MCF 10A (cell line): ENCODE measurements around the gene ARHGEF10L. TPM values are rescaled to one million over a fixed set of nuclear protein-coding genes. Genes with fewer than 3 reads are reported as not detected.

Experiments used
- BruUV-seq: library from RNA; stranded (reverse); fragments of 400-500 nt; replicated peaks from 2 replicates; lab custom pipeline; 2021; lab: Mats Ljungman, UMichigan
- CTCF ChIA-PET: fragments of 300-600 bp; sonication (Branson Sonifier 250); formaldehyde crosslinking; extraction: SDS; loops from one replicate; lab custom pipeline; 2021; ENCODE audit warnings: antibody characterized with exemption, inconsistent platforms; lab: Yijun Ruan, JAX
- POLR2A ChIA-PET: fragments of 300-600, 350-650 bp; sonication (Branson Sonifier 250); formaldehyde crosslinking; extraction: SDS; loops from one replicate; lab custom pipeline; 2020; ENCODE audit warnings: antibody characterized with exemption, inconsistent platforms; lab: Yijun Ruan, JAX
- DNase-seq: peaks from one replicate; pipeline ENCODE4 v3.0.0-alpha.2; 2018; ENCODE audit not compliant: unreplicated experiment
- H3K27ac Mint-ChIP-seq: one replicate; pipeline ENCODE4 v1.8.0; 2022; ENCODE audit warnings: mild to moderate bottlenecking, low read depth, mixed read lengths; ENCODE audit not compliant: unreplicated experiment
- H3K27me3 Mint-ChIP-seq: one replicate; pipeline ENCODE4 v1.8.0; 2022; ENCODE audit warnings: mixed read lengths; ENCODE audit not compliant: insufficient read depth, unreplicated experiment
- H3K36me3 Mint-ChIP-seq: one replicate; pipeline ENCODE4 v1.8.0; 2022; ENCODE audit warnings: mild to moderate bottlenecking, moderate library complexity, mixed read lengths; ENCODE audit not compliant: insufficient read depth, unreplicated experiment
- H3K4me1 Mint-ChIP-seq: one replicate; pipeline ENCODE4 v1.8.0; 2022; ENCODE audit warnings: mixed read lengths; ENCODE audit not compliant: insufficient read depth, unreplicated experiment
- H3K4me3 Mint-ChIP-seq: one replicate; pipeline ENCODE4 v1.8.0; 2022; ENCODE audit warnings: mild to moderate bottlenecking, moderate library complexity, mixed read lengths; ENCODE audit not compliant: unreplicated experiment
- H3K9me3 Mint-ChIP-seq: one replicate; pipeline ENCODE4 v1.8.0; 2022; ENCODE audit warnings: mixed read lengths; ENCODE audit not compliant: unreplicated experiment
- CTCF ChIP-seq: fragments of 200-600 bp; IDR thresholded peaks from one replicate; pipeline ENCODE4 v1.8.0; 2022; ENCODE audit warnings: antibody characterized with exemption, mild to moderate bottlenecking; ENCODE audit not compliant: unreplicated experiment
- intact Hi-C: fragments of 100-400 bp; cut with micrococcal nuclease; formaldehyde crosslinking; loops from 2 replicates; pipeline ENCODE4 v1.14.1; 2022
- total RNA-seq: library from RNA; stranded (reverse); gene quantifications from 2 replicates; pipeline ENCODE4 v1.2.3, GENCODE V29; 2022

The ARHGEF10L gene
- total RNA-seq, 1 experiment from 2014 or later, result 5.0 TPM

- no peak for DNase-seq
- H3K4me1 Mint-ChIP-seq, result no peaks in the 10 kb centered on the region
- H3K9me3 Mint-ChIP-seq, result no peaks in the 10 kb centered on the region
- ChIA-PET CTCF (interaction anchor here (0.6 to 2.7 kb wide), 7 partner anchors 8 to 191 kb away, joined by 3 to 7 read pairs (median 3); partner anchors contain the start of gene ARHGEF10L), POLR2A (no interaction called here)
- no peak overlapping the region for H3K4me3 Mint-ChIP-seq
- H3K27ac Mint-ChIP-seq, result no peak overlapping the region
- no peaks in the 10 kb centered on the region for H3K36me3 Mint-ChIP-seq
- no peaks in the 10 kb centered on the region for H3K27me3 Mint-ChIP-seq
- intact Hi-C loops, result no loop called here
- TF ChIP-seq CTCF, result no peak
- BruUV-seq, result no TSS peak
Observed at GRCh38 chr1:17610085-17610484, 70.6 kb downstream of the ARHGEF10L start.

DNA sequence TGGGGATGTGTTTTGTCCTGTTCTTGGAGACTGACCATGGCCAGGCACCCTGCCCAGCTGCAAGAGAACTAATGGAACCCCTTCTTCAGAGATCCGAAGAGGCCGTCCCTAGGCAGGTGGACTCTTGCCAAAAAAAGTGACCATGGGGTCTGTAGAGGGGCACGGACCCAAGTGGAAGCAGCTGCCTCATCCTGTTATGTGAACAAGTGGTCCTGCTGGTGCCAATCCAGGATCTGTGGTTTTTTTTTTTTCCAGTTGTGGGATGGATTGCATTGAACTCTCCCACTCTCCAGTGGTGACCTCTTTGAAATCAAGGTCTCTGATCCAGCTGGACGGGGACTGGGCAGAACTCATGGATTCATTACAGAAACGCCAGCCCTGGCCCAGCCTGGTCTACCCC lies 71.2 kb downstream of the ARHGEF10L start:
- BruUV-seq, result no TSS peak
- no peak overlapping the region for H3K4me3 Mint-ChIP-seq
- no peak overlapping the region for H3K27ac Mint-ChIP-seq
- no peaks in the 10 kb centered on the region for H3K27me3 Mint-ChIP-seq
- intact Hi-C loops, result no loop called here
- ChIA-PET POLR2A (no interaction called here), CTCF (interaction anchor here (0.6 to 2.7 kb wide), 4 partner anchors 71 to 117 kb away, joined by 3 to 7 read pairs (median 3); partner anchors contain the start of gene ARHGEF10L)
- no peaks in the 10 kb centered on the region for H3K36me3 Mint-ChIP-seq
- H3K4me1 Mint-ChIP-seq, result no peaks in the 10 kb centered on the region
- no peak for TF ChIP-seq CTCF
- no peak for DNase-seq
- no peaks in the 10 kb centered on the region for H3K9me3 Mint-ChIP-seq

GRCh38 chr1:17611991-17612390 lies 72.5 kb downstream of the ARHGEF10L start:
- no peak for TF ChIP-seq CTCF
- H3K9me3 Mint-ChIP-seq, result no peaks in the 10 kb centered on the region
- H3K27ac Mint-ChIP-seq, result no peak overlapping the region
- DNase-seq, result no peak
- no peak overlapping the region for H3K4me3 Mint-ChIP-seq
- H3K4me1 Mint-ChIP-seq, result peaks cover 9% of the 10 kb centered on the region
- intact Hi-C loops, result no loop called here
- no TSS peak for BruUV-seq
- POLR2A ChIA-PET, result interaction anchor here (0.6 to 1.6 kb wide), 2 partner anchors 13 to 964 kb away, joined by 3 to 4 read pairs; no protein-coding TSS in a partner anchor
- no peaks in the 10 kb centered on the region for H3K36me3 Mint-ChIP-seq
- H3K27me3 Mint-ChIP-seq, result no peaks in the 10 kb centered on the region
- CTCF ChIA-PET, result interaction anchor here (0.8 to 1.9 kb wide), 4 partner anchors 95 to 119 kb away, joined by 3 to 8 read pairs (median 4); no protein-coding TSS in a partner anchor

DNA sequence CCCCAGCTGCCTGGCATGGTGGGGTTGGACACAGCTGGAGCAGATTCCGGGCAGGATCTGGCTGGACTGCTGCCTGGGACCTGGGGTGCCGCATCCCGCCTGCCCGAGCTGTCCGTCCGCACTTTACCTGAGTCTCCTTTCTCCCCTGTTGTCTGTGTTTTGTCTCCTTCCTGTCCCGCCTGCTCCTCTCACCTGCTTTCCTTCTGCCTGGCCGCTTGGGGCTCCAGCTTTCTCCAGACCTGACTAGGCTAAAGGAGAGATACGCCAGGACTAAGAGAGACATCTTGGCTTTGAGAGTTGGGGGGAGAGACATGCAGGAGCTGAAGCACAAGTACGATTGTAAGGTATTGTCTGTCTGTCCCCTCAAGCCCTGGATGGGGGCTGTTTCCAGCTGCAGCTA lies 73.3 kb downstream of the ARHGEF10L start:
- ChIA-PET POLR2A (interaction anchor here (0.6 to 1.6 kb wide), 3 partner anchors 12 to 187 kb away, joined by 3 to 4 read pairs (median 3); no protein-coding TSS in a partner anchor), CTCF (interaction anchor here (0.8 to 1.9 kb wide), 4 partner anchors 96 to 119 kb away, joined by 3 to 8 read pairs (median 4); no protein-coding TSS in a partner anchor)
- Mint-ChIP-seq H3K27me3 (no peaks in the 10 kb centered on the region), H3K4me3 (no peak overlapping the region), H3K4me1 (peaks cover 10% of the 10 kb centered on the region), H3K27ac (no peak overlapping the region), H3K9me3 (no peaks in the 10 kb centered on the region), H3K36me3 (no peaks in the 10 kb centered on the region)
- TF ChIP-seq CTCF, result no peak
- BruUV-seq, result no TSS peak
- DNase-seq, result no peak
- intact Hi-C loops, result no loop called here
